Activated T-helper 17 cell treated with anti-CD3 and anti-CD28 coated beads, Interleukin-2, amount 50 U/mL, for 72 hours (primary cell): Measurements from ENCODE around the gene LRRK1. TPM values are rescaled to one million over a fixed set of nuclear protein-coding genes. Genes with fewer than 3 reads are reported as not detected.

Source experiments
- ATAC-seq: fragments of 150-1000 bp; cut with Tn5 transposase; replicated peaks from 2 replicates; pipeline ENCODE4 v1.10.0; 2021; ENCODE audit warnings: mild to moderate bottlenecking, moderate library complexity
- H3K27ac Mint-ChIP-seq: one replicate; pipeline ENCODE4 v1.8.0; 2022; ENCODE audit warnings: mixed read lengths
- H3K27me3 Mint-ChIP-seq: one replicate; pipeline ENCODE4 v1.8.0; 2022; ENCODE audit warnings: mixed read lengths
- H3K36me3 Mint-ChIP-seq: one replicate; pipeline ENCODE4 v1.8.0; 2022; ENCODE audit warnings: low read depth, mild to moderate bottlenecking, mixed read lengths
- H3K4me1 Mint-ChIP-seq: one replicate; pipeline ENCODE4 v1.8.0; 2022; ENCODE audit warnings: mixed read lengths
- H3K4me3 Mint-ChIP-seq: one replicate; pipeline ENCODE4 v1.8.0; 2022; ENCODE audit warnings: mild to moderate bottlenecking, mixed read lengths
- H3K9me3 Mint-ChIP-seq: one replicate; pipeline ENCODE4 v1.8.0; 2022; ENCODE audit warnings: mixed read lengths
- total RNA-seq, 2 donors: library from RNA; stranded (reverse); gene quantifications; one replicate each; pipeline ENCODE4 v1.2.3, GENCODE V29; 2022

LRRK1 gene
- total RNA-seq, 2 donors from 2014 or later: 0.74 to 0.82 TPM

DNA sequence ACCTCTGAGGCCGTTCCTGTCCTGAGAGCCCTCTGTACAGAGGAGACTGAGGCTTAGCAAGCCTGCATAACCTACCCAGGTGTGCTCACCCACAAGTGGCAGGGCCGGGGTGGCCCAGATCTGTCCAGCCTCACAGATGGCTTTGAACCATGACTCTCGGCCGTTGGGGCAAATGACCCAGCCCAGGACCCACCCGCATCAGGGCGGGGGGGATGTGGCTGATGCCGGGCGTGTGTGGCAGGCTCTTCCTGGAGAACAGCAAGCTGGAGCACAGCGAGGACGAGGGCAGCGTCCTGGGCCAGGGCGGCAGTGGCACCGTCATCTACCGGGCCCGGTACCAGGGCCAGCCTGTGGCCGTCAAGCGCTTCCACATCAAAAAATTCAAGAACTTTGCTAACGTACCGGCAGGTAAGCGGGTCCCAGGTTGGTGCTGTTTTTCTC is 133.5 kb downstream of the LRRK1 start:
- no peak overlapping the region for H3K4me3 Mint-ChIP-seq
- no peaks in the 10 kb centered on the region for H3K9me3 Mint-ChIP-seq
- H3K27me3 Mint-ChIP-seq: peaks cover 7% of the 10 kb centered on the region
- no peaks in the 10 kb centered on the region for H3K36me3 Mint-ChIP-seq
- no peak for ATAC-seq
- H3K4me1 Mint-ChIP-seq: no peaks in the 10 kb centered on the region
- no peak overlapping the region for H3K27ac Mint-ChIP-seq

DNA sequence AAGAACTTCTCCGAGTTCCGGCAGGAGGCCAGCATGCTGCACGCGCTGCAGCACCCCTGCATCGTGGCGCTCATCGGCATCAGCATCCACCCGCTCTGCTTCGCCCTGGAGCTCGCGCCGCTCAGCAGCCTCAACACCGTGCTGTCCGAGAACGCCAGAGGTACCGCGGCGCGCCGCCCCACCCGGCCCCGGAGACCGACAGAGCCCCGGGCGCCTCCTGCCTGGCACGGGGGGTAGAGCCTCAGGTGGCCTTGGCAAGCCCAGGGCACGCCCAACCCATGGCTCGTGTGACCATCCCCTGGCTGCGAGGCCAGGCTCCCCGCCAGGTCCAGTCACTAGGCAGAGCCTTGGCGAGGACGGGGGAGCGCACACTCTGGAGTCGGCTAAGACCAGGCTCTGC is 134.1 kb downstream of the LRRK1 start:
- Mint-ChIP-seq H3K36me3 (no peaks in the 10 kb centered on the region), H3K27me3 (peaks cover 7% of the 10 kb centered on the region), H3K4me1 (no peaks in the 10 kb centered on the region), H3K4me3 (no peak overlapping the region), H3K27ac (no peak overlapping the region), H3K9me3 (no peaks in the 10 kb centered on the region)
- ATAC-seq: no peak

DNA sequence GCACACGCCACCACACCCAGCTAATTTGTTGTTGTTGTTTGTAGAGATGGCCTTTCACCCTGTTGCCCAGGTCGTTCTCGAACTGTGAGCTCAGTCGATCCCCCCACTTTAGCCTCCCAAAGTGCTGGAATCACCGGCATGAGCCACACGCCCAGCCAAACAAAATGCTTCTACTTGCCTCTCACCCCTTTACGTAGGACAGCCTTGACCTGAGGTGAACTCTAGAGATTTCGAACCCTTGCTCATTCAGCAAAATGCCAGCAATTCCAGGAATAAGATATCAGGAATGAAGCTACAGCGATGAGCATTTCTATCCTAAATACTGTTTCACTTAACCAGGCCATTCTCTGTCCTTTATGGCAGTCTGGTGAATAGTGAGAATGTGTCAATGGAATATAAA is 135.0 kb downstream of the LRRK1 start:
- H3K36me3 Mint-ChIP-seq: no peaks in the 10 kb centered on the region
- H3K4me3 Mint-ChIP-seq: no peak overlapping the region
- H3K9me3 Mint-ChIP-seq: no peaks in the 10 kb centered on the region
- H3K4me1 Mint-ChIP-seq: no peaks in the 10 kb centered on the region
- no peak overlapping the region for H3K27ac Mint-ChIP-seq
- peaks cover 7% of the 10 kb centered on the region for H3K27me3 Mint-ChIP-seq
- ATAC-seq: no peak

DNA sequence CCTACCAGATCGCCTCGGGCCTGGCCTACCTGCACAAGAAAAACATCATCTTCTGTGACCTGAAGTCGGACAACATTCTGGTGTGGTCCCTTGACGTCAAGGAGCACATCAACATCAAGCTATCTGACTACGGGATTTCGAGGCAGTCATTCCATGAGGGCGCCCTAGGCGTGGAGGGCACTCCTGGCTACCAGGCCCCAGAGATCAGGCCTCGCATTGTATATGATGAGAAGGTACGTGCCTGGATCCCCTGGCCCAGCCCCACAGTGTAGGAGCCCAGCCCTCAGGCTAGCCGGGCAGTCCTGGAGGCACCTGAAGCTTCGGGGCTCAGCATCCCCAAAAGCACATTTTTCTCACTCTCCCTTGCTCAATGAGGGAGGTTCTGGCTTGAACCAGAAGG is 135.8 kb downstream of the LRRK1 start:
- Mint-ChIP-seq H3K9me3 (no peaks in the 10 kb centered on the region), H3K27me3 (peaks cover 7% of the 10 kb centered on the region), H3K4me3 (no peak overlapping the region), H3K36me3 (no peaks in the 10 kb centered on the region), H3K27ac (no peak overlapping the region), H3K4me1 (no peaks in the 10 kb centered on the region)
- ATAC-seq: no peak

DNA sequence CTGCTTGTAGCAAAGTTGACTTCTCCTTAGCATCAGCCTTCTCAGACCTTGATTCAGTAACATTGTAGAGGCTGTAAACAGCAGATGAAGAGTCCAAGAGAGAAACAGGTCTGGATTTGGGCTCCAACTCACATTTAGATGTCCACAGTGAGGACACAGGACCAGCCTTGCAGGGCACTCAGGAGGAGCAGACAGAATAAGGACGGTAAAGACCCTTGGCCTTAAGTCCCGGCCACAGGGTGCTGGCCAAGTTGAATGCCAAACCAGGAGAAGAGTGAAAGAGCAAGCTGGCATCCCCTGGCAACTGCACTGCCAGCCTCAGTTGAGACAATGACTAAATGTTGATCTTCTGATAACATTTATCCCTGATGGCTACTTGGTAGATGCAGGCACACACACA is 136.3 kb downstream of the LRRK1 start:
- ATAC-seq: no peak
- Mint-ChIP-seq H3K27ac (no peak overlapping the region), H3K4me3 (no peak overlapping the region), H3K27me3 (peaks cover 7% of the 10 kb centered on the region), H3K9me3 (no peaks in the 10 kb centered on the region), H3K4me1 (no peaks in the 10 kb centered on the region), H3K36me3 (no peaks in the 10 kb centered on the region)

DNA sequence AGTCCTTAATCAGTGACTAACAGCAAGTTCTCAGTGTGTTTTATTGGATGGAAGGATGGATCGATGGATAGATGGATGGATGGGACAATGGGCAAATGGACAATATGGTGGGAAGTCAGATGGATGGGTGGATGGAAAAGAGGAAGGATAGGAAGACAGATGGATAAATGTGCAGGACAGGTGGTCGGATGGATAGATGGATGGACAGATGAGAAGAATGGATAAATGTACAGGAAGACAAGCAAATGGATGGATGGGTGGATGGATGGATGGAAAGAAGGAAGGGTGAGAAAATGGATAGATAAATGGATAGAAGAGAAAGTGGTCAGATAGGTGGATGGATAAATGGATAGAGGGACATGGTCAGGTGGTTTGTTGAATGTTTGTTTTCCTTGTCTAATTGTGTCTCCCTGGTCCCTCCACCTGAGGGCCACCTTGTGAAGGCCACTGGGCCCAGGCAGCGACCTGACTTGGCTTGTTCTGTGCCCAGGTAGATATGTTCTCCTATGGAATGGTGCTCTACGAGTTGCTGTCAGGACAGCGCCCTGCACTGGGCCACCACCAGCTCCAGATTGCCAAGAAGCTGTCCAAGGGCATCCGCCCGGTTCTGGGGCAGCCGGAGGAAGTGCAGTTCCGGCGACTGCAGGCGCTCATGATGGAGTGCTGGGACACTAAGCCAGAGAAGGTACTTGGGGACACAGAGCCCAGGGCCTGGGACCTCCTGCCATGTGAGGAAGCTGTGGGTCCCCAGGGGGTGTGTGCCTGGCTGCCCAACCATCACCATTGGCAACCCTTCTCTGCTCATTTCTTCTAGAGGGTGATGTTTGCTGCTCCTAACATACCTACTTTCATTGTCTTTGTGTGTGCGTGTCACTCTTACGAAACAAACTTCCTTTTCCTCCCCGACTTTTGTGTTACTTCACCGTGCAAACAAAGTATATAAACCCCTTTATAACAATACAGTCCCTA is 137.5 kb downstream of the LRRK1 start:
- Mint-ChIP-seq H3K4me1 (no peaks in the 10 kb centered on the region), H3K36me3 (no peaks in the 10 kb centered on the region), H3K27ac (no peak overlapping the region), H3K9me3 (no peaks in the 10 kb centered on the region), H3K4me3 (no peak overlapping the region), H3K27me3 (peaks cover 7% of the 10 kb centered on the region)
- no peak for ATAC-seq

DNA sequence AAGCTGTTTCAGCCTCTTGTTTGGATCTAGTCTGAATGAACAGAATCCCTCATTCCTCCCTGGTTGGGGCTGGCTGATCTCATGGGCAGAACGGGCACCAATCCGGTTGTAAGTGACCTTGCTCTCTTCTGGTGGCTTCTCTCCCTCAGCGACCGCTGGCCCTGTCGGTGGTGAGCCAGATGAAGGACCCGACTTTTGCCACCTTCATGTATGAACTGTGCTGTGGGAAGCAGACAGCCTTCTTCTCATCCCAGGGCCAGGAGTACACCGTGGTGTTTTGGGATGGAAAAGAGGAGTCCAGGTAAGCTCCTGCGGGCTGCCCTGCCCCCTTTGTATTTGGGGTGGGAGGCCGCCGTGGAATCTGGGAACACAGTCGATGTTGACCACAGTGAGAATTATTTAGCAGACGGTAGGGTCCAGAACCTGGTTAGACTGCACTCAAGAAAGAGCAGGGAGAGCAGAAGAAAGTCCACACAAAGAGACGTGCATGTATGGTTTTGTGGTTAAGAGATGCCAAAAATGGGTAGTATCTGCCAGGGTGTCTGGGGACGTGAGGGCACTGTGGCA is 138.8 kb downstream of the LRRK1 start:
- H3K9me3 Mint-ChIP-seq: no peaks in the 10 kb centered on the region
- no peaks in the 10 kb centered on the region for H3K36me3 Mint-ChIP-seq
- ATAC-seq: no peak
- H3K27ac Mint-ChIP-seq: no peak overlapping the region
- H3K4me3 Mint-ChIP-seq: no peak overlapping the region
- H3K4me1 Mint-ChIP-seq: no peaks in the 10 kb centered on the region
- peaks cover 4% of the 10 kb centered on the region for H3K27me3 Mint-ChIP-seq

DNA sequence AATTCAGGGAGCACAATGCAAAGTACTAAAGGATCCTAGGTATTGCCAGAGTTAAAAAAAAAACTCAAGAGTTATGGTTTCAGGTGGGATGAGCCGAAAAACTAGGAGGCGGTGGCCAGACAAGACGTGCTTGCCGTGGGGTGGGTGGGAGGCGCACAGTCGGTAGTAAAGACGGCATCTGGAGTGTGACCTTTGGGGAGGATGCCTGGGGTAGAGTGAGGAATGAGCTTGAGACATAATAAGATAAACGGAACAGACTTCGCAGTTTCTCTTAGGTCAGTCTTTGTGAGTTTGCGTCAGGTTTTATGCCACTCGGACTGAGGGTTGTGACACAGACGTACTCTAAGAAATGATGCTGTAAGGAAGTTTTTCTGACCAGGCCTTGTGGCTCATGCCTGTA is 139.6 kb downstream of the LRRK1 start:
- no peaks in the 10 kb centered on the region for H3K4me1 Mint-ChIP-seq
- no peak overlapping the region for H3K4me3 Mint-ChIP-seq
- no peaks in the 10 kb centered on the region for H3K9me3 Mint-ChIP-seq
- H3K27me3 Mint-ChIP-seq: peaks cover 4% of the 10 kb centered on the region
- ATAC-seq: no peak
- no peak overlapping the region for H3K27ac Mint-ChIP-seq
- H3K36me3 Mint-ChIP-seq: no peaks in the 10 kb centered on the region

DNA sequence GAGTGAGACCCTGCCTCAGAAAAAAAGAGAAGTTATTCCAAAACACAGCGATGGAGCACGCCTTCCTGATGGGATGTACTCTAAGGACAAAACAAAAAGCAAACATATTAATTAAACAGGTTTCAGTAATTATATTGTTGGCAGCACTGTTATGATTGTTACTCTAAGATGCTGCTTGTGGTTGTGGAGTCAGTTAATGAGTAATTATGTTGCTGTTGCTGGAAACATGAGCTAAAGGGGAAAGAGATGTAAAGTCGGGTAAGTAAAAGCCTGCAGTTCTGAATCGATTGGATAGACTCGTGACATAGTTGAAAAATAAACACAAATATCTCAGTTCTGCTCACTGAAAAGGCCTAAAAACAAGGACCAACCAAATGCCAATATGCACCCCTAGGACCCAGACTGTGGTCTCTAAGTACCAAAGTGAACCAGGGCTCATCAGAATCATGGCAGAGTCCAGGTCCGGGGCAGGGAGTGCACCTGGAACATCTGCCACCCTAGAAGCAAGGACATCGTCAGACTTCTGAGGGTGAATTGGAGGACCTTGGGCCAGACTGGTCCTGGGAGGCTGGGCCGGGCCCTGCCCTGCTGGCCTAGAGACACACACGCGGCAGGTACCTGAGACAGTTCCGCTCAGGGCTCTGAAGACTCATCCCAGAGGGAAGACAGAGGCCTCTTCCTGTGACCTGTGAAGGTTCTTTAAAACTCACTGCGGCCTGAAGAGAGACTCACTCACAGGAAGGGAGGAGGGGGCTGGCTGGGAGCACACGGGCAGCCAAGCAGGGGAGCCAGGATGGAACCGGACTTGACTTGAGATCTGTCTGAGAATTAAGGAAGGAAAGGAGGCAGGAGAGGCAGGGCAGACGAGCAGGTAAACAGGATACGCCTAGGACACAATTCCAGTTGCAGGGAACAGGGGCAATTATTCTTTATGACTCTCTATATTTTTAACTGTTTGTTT is 140.5 kb downstream of the LRRK1 start:
- Mint-ChIP-seq H3K27ac (peak overlapping the region; percentile 17), H3K4me3 (no peak overlapping the region), H3K9me3 (no peaks in the 10 kb centered on the region), H3K36me3 (no peaks in the 10 kb centered on the region), H3K27me3 (peaks cover 4% of the 10 kb centered on the region), H3K4me1 (no peaks in the 10 kb centered on the region)
- peak; percentile 21 for ATAC-seq

DNA sequence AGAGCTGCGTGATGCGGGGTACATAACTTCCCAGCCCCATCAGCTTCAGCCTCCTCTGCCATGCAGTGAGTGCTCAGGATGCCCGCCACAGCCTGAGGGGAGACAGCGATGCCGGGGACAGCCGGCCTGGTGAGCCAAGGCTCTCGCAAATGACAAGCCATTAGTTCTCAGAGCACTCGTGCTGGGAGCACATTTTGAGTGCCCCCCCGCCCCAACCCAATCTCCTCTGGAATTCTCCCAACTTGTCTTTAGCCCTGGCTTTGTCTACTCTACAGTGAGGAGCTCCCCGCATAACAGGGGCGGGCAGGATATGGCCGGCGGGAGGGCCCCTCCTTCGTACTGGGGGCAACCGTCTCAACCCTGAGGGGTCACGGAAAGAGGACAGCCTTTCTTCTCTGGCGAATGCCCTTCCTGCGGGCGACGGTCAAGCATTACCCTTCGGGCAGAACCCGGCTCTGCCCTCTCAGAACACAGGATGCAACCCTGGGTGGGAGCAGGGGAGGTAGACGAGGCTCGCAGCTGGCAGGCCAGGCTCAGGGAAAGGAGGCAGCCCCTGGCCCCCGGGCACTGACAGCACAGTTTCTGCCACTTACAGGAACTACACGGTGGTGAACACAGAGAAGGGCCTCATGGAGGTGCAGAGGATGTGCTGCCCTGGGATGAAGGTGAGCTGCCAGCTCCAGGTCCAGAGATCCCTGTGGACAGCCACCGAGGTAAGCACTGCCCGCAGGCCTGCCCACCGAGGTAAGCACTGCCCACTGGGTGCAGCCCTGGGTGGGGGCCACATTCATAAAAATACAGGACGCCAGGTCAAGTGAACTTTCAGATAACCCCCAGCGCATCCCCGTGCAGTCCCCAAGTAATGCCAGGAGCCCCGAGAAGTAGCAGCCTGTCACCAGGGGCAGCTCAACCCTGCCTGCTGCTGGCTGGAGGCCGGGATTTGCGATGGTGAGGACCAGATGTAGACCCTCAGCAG is 141.7 kb downstream of the LRRK1 start:
- no peak for ATAC-seq
- Mint-ChIP-seq H3K36me3 (no peaks in the 10 kb centered on the region), H3K27ac (no peak overlapping the region), H3K27me3 (peaks cover 4% of the 10 kb centered on the region), H3K4me3 (no peak overlapping the region), H3K4me1 (no peaks in the 10 kb centered on the region), H3K9me3 (no peaks in the 10 kb centered on the region)

DNA sequence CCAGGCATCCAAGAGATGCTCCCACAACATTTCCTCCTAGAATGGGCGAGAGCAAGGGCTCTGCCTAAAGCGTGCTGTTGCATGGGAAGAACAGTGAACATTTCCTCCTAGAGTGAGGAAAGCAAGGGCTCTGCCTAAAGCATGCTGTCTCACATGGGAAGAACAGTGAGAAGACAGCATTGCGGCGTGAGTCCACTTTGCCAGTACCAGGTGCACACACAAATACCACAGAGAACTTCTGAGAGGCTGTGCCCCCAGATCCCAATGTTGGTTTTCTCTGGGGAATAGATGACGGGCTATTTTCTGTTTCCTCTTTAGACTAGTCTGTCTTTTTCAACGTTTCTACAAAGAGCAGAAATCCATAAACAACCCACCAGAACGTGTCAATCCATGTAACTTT is 142.9 kb downstream of the LRRK1 start:
- ATAC-seq: no peak
- H3K27ac Mint-ChIP-seq: no peak overlapping the region
- H3K4me1 Mint-ChIP-seq: no peaks in the 10 kb centered on the region
- H3K4me3 Mint-ChIP-seq: no peak overlapping the region
- H3K27me3 Mint-ChIP-seq: no peaks in the 10 kb centered on the region
- H3K9me3 Mint-ChIP-seq: no peaks in the 10 kb centered on the region
- no peaks in the 10 kb centered on the region for H3K36me3 Mint-ChIP-seq

DNA sequence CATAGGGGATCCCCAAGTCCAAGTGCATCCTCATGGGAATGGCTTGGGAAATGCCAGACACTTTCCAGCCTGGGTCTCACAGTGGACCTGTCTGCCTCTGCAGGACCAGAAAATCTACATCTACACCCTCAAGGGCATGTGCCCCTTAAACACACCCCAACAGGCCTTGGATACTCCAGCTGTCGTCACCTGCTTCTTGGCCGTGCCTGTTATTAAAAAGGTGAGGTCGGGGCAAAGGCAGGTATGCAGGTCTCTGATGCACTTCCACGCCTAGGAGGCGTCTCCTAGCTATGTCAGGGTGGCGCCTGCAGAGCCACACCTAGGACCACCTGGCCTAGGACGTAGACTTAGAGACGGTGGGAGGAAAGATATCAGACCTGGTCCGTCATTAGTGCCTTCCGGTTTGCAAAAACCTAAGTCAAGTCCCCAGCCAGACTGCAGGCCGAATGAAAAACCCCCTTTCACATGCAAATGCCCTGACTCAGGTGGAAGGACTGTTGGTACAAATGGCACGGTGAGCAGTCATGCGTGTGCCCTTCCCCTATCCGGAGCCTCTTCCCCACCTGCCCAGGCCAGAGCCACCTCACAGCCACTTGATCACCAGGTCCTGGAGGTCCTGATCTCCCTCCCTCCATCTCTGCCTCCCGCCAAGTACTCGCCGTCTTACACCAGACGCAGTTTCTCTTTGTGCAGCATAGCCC is 143.5 kb downstream of the LRRK1 start:
- ATAC-seq: no peak
- Mint-ChIP-seq H3K4me1 (no peaks in the 10 kb centered on the region), H3K27ac (no peak overlapping the region), H3K9me3 (no peaks in the 10 kb centered on the region), H3K27me3 (no peaks in the 10 kb centered on the region), H3K4me3 (no peak overlapping the region), H3K36me3 (no peaks in the 10 kb centered on the region)

DNA sequence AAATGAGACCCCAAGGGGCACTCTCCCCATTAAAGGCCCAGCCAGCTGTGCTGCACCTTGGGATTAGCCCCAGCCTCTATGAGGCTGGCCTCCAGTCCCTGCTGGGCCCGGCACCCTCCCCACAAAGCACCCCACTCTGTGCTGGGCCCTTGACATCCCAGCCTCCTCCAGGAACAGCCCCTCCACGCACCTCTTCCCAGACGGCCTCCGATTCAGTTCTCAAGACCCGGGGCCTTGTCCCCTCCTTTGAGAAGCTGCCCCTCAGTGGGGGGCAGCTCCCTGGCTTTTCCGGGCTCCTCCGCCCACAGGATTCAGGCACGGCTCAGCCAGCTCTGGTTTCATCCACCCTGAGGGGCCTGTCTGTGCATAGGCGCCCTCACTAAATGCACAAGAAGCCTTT is 144.1 kb downstream of the LRRK1 start:
- no peaks in the 10 kb centered on the region for H3K36me3 Mint-ChIP-seq
- no peaks in the 10 kb centered on the region for H3K4me1 Mint-ChIP-seq
- H3K9me3 Mint-ChIP-seq: no peaks in the 10 kb centered on the region
- no peak for ATAC-seq
- no peaks in the 10 kb centered on the region for H3K27me3 Mint-ChIP-seq
- H3K4me3 Mint-ChIP-seq: no peak overlapping the region
- H3K27ac Mint-ChIP-seq: no peak overlapping the region
